ENCODE measurements around the gene BPI. TPM values are rescaled to one million over a fixed set of nuclear protein-coding genes. Genes with fewer than 3 reads are reported as not detected.

Gene BPI
- total RNA-seq, 1 experiment from 2014 or later: not detected

DNA sequence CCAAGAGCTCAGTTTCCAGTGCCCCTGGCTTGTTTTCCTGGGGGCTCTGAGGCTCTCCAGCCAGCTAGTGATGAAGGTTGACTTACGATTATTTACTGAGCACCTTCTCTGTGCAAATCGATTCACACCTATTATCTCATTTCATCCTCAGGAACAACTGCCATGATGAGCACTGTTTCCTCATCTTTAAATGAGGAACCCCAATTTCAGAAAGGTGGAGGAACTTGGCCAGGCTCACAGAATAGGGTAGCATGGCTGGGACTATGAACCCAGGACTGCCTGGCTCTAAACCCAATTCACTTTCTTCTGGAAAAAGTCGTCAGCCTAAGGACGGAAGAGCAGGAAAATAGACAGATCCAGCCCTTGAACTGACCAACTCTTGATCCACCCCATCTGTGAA, 3.5 kb upstream of the BPI start:
- no TSS peak for BruUV-seq (replicated peaks)
- intact Hi-C loops (cut with micrococcal nuclease): no loop called here
- POLR2A ChIA-PET: no interaction called here
- CTCF ChIA-PET: no interaction called here
- H3K9me2 ChIP-seq (ENCODE audit: insufficient read depth): no peaks in the 10 kb centered on the region
- H3K4me2 ChIP-seq (ENCODE audit: low read length): no peak overlapping the region
- H3K9ac ChIP-seq (ENCODE audit: low read length): no peak overlapping the region
- no peaks in the 10 kb centered on the region for H4K20me1 ChIP-seq (ENCODE audit: insufficient read depth)
- no peak overlapping the region for H3K4me3 ChIP-seq (replicated peaks in 1 of 2; ENCODE audit: low read depth in 1 of 2, low read length in 2 of 2)
- no peak overlapping the region for H3K27ac ChIP-seq (ENCODE audit: low read depth, low read length)
- DNase-seq (ENCODE audit: low read depth, low spot score): no peak
- no peaks in the 10 kb centered on the region for H3K27me3 ChIP-seq (ENCODE audit: insufficient read depth, low read length)
- no peaks in the 10 kb centered on the region for H3K79me2 ChIP-seq (ENCODE audit: insufficient read depth, low read length)
- H3K4me1 ChIP-seq (ENCODE audit: control insufficient read depth in 1 of 2, insufficient read depth in 2 of 2, low read length in 2 of 2): peaks cover 6 to 10% of the 10 kb centered on the region in 2 experiments; a peak in 2 of 4 replicates
- no peak for ATAC-seq
- no peak for TF ChIP-seq CEBPB (IDR thresholded peaks at IDR 0.05; ENCODE audit: low read depth)
- no peak for TF ChIP-seq TCF7L2 (IDR thresholded peaks at IDR 0.05; ENCODE audit: borderline replicate concordance, extremely low read depth, insufficient read depth, insufficient read length)
- TF ChIP-seq, protein P1, sequence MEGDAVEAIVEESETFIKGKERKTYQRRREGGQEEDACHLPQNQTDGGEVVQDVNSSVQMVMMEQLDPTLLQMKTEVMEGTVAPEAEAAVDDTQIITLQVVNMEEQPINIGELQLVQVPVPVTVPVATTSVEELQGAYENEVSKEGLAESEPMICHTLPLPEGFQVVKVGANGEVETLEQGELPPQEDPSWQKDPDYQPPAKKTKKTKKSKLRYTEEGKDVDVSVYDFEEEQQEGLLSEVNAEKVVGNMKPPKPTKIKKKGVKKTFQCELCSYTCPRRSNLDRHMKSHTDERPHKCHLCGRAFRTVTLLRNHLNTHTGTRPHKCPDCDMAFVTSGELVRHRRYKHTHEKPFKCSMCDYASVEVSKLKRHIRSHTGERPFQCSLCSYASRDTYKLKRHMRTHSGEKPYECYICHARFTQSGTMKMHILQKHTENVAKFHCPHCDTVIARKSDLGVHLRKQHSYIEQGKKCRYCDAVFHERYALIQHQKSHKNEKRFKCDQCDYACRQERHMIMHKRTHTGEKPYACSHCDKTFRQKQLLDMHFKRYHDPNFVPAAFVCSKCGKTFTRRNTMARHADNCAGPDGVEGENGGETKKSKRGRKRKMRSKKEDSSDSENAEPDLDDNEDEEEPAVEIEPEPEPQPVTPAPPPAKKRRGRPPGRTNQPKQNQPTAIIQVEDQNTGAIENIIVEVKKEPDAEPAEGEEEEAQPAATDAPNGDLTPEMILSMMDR (IDR thresholded peaks at IDR 0.05 in 2 of 3, conservative IDR thresholded peaks at IDR 0.05 in 1 of 3; ENCODE audit: borderline replicate concordance in 1 of 3, insufficient read depth in 1 of 3, low read depth in 2 of 3, low read length in 2 of 3): no peak
- TF ChIP-seq SRF (IDR thresholded peaks at IDR 0.05; ENCODE audit: low read depth): no peak
- no peaks in the 10 kb centered on the region for H3K9me3 ChIP-seq (ENCODE audit: control insufficient read depth in 1 of 2, insufficient read depth in 1 of 2, low read depth in 1 of 2, low read length in 2 of 2)
- no peaks in the 10 kb centered on the region for H3K36me3 ChIP-seq (ENCODE audit: control insufficient read depth in 1 of 2, insufficient read depth in 2 of 2, low read length in 2 of 2)
- no peak overlapping the region for H2AFZ ChIP-seq (ENCODE audit: low read depth, low read length, poor library complexity, severe bottlenecking)
- RAD21 ChIA-PET (ENCODE audit: low non-redundant PET in 1 of 2, low total read pairs in 2 of 2, uncharacterized antibody in 2 of 2, unreplicated experiment in 2 of 2): no interaction called here

DNA sequence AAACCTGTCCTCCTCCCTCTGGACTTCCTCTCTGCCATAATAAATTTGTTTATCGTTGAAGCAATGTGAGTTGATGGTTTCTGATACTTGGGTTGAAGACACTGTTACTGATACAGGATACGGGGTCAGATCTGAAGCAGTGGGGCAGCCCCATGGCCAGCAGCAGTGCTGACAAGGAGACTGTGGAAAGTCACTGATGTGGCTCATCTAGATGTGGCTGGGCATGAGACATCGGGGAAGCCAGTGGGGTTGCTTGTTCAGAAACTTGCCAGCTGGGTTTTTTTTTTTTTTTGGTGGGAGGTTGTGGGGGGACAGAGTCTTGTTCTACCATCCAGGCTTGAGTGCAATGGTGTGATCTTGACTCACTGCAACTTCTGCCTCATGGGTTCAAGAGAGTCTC, 2.6 kb upstream of the BPI start:
- Histone ChIP-seq H3K4me2 (ENCODE audit: low read length) (no peak overlapping the region), H3K4me1 (ENCODE audit: control insufficient read depth in 1 of 2, insufficient read depth in 2 of 2, low read length in 2 of 2) (peaks cover 6 to 10% of the 10 kb centered on the region in 2 experiments; a peak in 2 of 4 replicates), H3K9ac (ENCODE audit: low read length) (no peak overlapping the region), H3K79me2 (ENCODE audit: insufficient read depth, low read length) (no peaks in the 10 kb centered on the region), H3K27ac (ENCODE audit: low read depth, low read length) (no peak overlapping the region), H3K36me3 (ENCODE audit: control insufficient read depth in 1 of 2, insufficient read depth in 2 of 2, low read length in 2 of 2) (no peaks in the 10 kb centered on the region), H3K9me2 (ENCODE audit: insufficient read depth) (no peaks in the 10 kb centered on the region), H4K20me1 (ENCODE audit: insufficient read depth) (no peaks in the 10 kb centered on the region), H3K4me3 (replicated peaks in 1 of 2; ENCODE audit: low read depth in 1 of 2, low read length in 2 of 2) (no peak overlapping the region), H3K27me3 (ENCODE audit: insufficient read depth, low read length) (no peaks in the 10 kb centered on the region), H2AFZ (ENCODE audit: low read depth, low read length, poor library complexity, severe bottlenecking) (no peak overlapping the region), H3K9me3 (ENCODE audit: control insufficient read depth in 1 of 2, insufficient read depth in 1 of 2, low read depth in 1 of 2, low read length in 2 of 2) (no peaks in the 10 kb centered on the region)
- no TSS peak for BruUV-seq (replicated peaks)
- no peak for ATAC-seq
- no peak for DNase-seq (ENCODE audit: low read depth, low spot score)
- ChIA-PET RAD21 (ENCODE audit: low non-redundant PET in 1 of 2, low total read pairs in 2 of 2, uncharacterized antibody in 2 of 2, unreplicated experiment in 2 of 2) (no interaction called here), POLR2A (no interaction called here), CTCF (no interaction called here)
- TF ChIP-seq SP1 (IDR thresholded peaks at IDR 0.05; ENCODE audit: low read depth) (no peak), EZH2phosphoT487 (IDR thresholded peaks at IDR 0.05; ENCODE audit: borderline replicate concordance) (no peak)
- intact Hi-C loops (cut with micrococcal nuclease): no loop called here
